IPS-15b (cell line): ENCODE data around the gene COG7.
A peak's percentile ranks its signal among the peaks of the same experiment; 100 is the strongest.

Experiments used
- H3K27me3 ChIP-seq: one replicate; pipeline ENCODE4 v1.6.1; 2013; ENCODE audit warnings: low read length; ENCODE audit not compliant: control insufficient read depth, insufficient read depth
- H3K36me3 ChIP-seq: one replicate; pipeline ENCODE4 v1.6.1; 2013; ENCODE audit warnings: low read length; ENCODE audit not compliant: control insufficient read depth, insufficient read depth
- H3K4me1 ChIP-seq: one replicate; pipeline ENCODE4 v1.6.1; 2013; ENCODE audit warnings: mild to moderate bottlenecking, low read length; ENCODE audit not compliant: control insufficient read depth, insufficient read depth
- H3K4me3 ChIP-seq: one replicate; pipeline ENCODE4 v1.5.1; 2013; ENCODE audit warnings: low read depth, low read length
- H3K9ac ChIP-seq: one replicate; pipeline ENCODE4 v1.6.1; 2013; ENCODE audit warnings: low read depth, mild to moderate bottlenecking, low read length
- H3K9me3 ChIP-seq: one replicate; pipeline ENCODE4 v1.6.1; 2013; ENCODE audit warnings: mild to moderate bottlenecking, low read length; ENCODE audit not compliant: control insufficient read depth, insufficient read depth

The COG7 gene

DNA sequence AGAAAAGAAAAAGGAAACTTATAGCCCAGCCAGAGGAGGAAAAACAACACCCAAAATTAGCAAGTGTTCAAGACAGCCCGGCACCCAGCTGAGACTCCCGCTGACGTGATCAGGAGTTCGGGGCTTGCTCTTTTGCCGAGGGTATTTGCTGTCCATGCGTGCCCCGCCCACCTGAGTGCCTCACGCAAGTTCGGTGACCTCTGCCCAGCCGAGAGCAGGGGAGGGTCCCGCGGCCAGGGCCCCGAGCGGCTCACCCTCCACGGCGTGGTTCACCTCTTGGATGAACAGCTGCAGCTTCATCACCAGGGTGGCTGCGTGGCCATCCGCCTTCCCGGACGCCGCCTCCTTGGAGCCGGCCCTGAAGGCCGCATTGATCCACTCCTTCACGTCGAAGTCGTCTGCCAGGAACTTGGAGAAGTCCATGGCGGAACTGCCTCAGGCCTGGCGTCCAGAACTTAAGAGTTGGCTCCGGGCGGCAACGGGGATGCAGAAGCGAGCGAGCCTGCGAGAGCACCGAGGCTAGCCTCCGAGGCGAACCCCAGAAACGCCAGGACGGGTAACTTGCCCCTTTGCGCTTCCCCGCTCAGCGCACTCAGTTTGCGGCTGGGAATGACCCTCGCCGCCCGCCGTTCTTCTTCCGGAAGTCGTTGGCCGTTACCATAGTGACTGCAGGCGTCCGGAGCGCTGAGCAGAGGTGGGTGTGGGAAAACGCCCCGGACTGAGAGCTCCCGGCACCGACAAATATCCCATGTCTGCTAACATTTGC is at the start of gene COG7:
TSS of gene COG7 (minus strand) at position 618 of the 766 bp plus-strand sequence. CDS start at position 423, 195 bp downstream.
- Histone ChIP-seq H3K9me3 (no peaks in the 10 kb centered on the region), H3K27me3 (no peaks in the 10 kb centered on the region), H3K9ac (peak within 1 kb of the TSS; percentile 96), H3K4me3 (peak within 1 kb of the TSS; percentile 99), H3K36me3 (no peaks in the 10 kb centered on the region), H3K4me1 (no peaks in the 10 kb centered on the region)

DNA sequence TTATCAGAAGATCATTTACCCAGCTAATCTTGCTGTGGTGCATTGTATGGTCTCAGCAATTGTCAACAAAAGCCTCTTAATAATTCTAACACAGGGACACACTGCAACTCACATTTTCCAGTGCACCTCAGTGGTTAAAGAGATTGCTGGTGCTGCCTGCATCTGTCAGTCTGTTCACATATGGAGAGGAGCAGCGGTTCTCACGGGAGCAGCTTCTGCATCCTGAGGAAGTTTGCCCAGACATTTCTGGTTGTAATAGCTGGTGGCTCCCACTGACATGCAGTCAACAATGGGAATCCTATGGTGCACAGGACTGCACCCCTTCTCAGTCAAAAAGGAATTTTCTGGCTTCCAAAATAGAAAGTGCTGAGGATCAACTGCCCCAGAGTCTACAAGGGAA is 49.5 kb upstream of the COG7 start:
- H3K4me3 ChIP-seq, result no peak overlapping the region
- H3K36me3 ChIP-seq, result peaks cover 3% of the 10 kb centered on the region
- H3K9ac ChIP-seq, result no peak overlapping the region
- H3K27me3 ChIP-seq, result no peaks in the 10 kb centered on the region
- no peaks in the 10 kb centered on the region for H3K9me3 ChIP-seq
- H3K4me1 ChIP-seq, result peaks cover 21% of the 10 kb centered on the region

DNA sequence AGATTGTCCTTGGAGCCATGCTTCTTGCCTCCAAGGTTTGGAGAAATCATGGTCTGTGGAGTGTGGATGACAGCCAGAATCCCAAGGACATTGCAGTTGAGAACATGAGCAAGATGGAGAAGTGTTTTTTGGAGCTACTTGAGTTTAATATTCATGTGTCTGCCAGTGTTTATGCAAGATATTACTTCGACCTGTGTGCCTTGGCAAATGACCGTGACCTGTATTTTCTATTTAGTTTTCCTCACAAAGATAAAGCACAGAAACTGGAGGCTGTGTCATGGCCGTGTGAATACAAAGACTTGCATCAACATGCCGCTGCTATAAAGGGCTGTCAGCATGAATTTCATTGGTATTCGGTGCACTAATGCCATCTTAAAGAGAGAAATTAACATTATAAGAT is 48.3 kb upstream of the COG7 start:
- Histone ChIP-seq H3K9me3 (no peaks in the 10 kb centered on the region), H3K9ac (no peak overlapping the region), H3K27me3 (no peaks in the 10 kb centered on the region), H3K4me3 (no peak overlapping the region), H3K4me1 (peaks cover 21% of the 10 kb centered on the region), H3K36me3 (peaks cover 3% of the 10 kb centered on the region)

DNA sequence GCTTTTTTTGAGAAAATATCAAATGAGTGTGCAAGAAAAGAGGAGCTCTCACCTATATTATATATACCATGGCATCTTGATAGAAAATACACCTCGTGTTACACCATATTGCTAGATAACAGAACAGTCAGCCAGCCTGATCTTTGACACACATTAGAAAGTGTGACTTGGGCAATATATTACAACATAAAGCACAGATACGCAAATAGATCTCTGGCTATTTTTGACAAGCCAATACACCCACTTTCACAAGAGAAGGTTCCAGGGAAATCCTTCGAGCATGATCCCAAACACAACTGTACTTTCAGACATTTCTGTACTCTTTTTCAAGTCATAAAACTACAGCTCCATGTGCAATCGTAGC is 47.9 kb upstream of the COG7 start:
- Histone ChIP-seq H3K9me3 (no peaks in the 10 kb centered on the region), H3K9ac (no peak overlapping the region), H3K27me3 (no peaks in the 10 kb centered on the region), H3K4me3 (no peak overlapping the region), H3K36me3 (peaks cover 4% of the 10 kb centered on the region), H3K4me1 (peaks cover 18% of the 10 kb centered on the region)

DNA sequence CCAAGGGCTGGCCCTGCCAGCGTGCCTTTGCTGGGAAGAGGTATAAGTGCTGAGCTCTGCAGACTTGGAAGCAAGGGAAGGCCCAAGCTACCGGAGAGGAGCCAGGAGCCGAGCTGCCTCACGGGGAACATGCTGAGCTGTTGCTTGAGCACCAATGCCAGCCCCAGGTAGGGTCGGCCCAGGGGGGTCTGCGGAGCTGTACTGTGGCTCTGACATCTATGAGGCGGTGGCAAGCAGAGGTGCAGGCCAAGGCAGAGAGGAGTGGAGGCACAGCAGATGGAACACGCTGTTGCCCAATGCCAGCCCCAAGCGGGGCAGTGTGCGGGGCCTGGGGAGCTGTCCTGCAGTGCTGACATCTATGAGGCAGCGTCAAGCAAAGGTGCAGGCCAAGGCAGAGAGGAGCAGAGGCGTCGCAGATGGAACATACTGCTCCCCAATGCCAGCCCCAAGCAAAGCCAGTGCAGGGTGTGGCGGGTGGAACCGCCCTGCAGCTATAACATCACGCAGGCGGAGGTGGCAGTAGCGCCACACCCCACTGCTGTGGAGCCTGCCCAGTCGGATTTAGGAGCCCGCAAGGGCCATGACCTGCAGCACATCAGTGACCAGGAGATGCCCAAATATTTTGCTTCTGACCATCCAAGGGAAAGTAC is 47.3 kb upstream of the COG7 start:
- peaks cover 9% of the 10 kb centered on the region for H3K36me3 ChIP-seq
- H3K9me3 ChIP-seq, result no peaks in the 10 kb centered on the region
- H3K4me3 ChIP-seq, result no peak overlapping the region
- no peaks in the 10 kb centered on the region for H3K27me3 ChIP-seq
- no peak overlapping the region for H3K9ac ChIP-seq
- peaks cover 16% of the 10 kb centered on the region for H3K4me1 ChIP-seq

DNA sequence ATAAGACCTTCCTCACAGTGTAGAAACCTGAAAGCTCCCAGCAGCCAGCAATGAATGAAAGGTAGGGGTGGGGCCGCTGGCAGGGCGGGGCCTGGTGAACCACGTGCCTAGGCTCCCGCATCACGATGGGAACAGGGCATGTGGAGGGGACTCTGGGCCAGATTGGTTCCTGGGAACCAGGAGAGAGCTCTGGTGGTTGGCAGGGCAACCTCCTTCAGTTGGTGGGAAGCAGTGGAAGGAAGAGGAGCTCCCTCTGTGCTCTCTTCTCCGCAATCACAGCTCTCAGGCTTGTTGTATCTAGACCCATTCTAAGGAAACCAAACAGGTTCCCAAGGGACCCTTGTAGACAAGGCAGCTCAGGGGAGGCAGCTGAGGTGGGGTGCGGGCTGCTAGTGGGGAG is 46.8 kb upstream of the COG7 start:
- Histone ChIP-seq H3K4me1 (peaks cover 13% of the 10 kb centered on the region), H3K27me3 (no peaks in the 10 kb centered on the region), H3K9ac (no peak overlapping the region), H3K4me3 (no peak overlapping the region), H3K9me3 (no peaks in the 10 kb centered on the region), H3K36me3 (peaks cover 9% of the 10 kb centered on the region)

DNA sequence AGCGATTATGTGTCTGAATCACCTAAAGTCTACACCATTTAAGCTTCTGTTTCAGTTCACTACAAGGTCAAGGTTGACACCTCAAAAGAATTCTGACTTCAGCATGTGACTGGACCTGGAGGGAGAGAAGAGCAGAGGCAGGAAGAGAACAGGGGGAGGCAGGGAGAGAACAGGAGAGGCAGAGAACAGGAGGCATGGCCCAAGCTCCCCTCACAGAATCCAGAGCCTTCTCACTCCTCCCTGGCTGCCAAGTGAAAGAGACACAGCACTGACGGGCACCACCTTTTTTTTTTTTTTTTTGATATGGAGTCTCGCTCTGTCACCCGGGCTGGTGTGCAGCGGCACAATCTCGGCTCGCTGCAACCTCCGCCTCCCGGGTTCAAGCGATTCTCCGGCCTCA is 45.9 kb upstream of the COG7 start:
- Histone ChIP-seq H3K9ac (no peak overlapping the region), H3K4me3 (no peak overlapping the region), H3K36me3 (peaks cover 17% of the 10 kb centered on the region), H3K4me1 (peaks cover 8% of the 10 kb centered on the region), H3K27me3 (no peaks in the 10 kb centered on the region), H3K9me3 (no peaks in the 10 kb centered on the region)

DNA sequence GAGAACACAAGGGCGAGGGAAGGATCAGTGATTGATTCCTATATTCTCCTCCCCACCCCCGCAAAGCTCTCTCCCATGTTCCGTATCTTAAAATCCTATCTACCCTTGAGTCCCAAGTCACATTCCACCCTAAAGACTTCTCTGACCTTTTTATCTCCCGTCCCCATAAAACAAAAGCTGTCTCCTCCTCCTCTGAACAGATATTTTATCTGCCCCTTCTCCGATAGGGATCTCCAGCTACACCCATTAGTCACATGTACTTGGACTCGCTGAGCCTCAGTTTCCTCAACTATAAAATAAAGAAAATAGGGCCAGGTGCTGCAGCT is 44.5 kb upstream of the COG7 start:
- Histone ChIP-seq H3K4me3 (no peak overlapping the region), H3K9ac (no peak overlapping the region), H3K36me3 (peaks cover 30% of the 10 kb centered on the region), H3K4me1 (peaks cover 6% of the 10 kb centered on the region), H3K27me3 (no peaks in the 10 kb centered on the region), H3K9me3 (no peaks in the 10 kb centered on the region)

DNA sequence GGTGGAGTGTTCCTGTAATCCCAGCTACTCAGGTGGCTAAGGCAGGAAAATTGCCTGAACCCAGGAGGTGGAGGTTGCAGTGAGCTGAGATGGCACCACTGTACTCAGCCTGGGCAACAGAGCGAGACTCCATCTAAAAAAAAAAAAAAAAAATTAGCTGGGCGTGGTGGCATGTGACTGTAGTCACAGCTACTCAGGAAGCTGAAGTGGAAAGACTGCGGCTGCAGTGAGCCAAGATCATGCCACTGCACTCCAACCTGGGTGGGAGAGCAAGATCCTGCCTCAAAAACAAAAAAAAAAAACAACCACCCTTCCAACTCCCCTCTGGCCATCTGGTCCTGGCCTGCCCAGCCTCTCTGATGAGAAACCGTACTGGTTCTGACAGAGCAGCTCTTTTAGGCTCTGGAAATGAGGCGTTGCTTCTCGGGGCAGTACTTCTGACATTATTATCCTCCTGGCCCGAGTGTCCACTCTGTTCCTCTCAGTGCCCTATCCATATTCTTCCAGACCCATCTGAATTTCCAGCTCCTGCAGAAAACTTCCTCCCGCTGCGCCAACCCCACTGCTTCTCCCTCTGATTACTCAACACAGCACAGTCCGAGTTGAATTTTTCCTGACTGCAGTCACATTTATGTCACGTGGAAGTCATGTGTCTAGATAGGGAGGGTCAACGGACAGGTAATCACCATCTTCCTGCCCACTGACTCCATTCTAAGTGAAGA is 44.0 kb upstream of the COG7 start:
- Histone ChIP-seq H3K4me3 (no peak overlapping the region), H3K27me3 (no peaks in the 10 kb centered on the region), H3K9ac (no peak overlapping the region), H3K9me3 (no peaks in the 10 kb centered on the region), H3K36me3 (peaks cover 31% of the 10 kb centered on the region), H3K4me1 (peaks cover 6% of the 10 kb centered on the region)

DNA sequence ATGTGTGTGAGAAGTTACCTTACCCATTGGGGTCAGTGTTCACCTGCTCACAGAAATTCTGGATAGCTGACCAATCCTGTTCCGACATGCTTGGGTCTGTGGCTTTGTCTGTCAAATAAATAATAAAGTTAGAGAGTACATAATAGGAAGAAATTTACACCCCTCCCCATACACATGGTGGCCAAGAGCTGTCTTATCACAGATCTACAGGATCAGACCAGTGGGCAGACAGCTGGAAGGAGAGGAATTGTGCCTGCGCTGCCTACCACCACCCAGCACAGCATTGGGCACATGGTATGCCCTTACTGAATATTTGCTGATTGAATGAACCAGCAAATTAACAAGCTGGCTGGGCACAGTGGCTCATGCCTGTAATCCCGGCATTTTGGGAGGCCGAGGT is 42.7 kb upstream of the COG7 start:
- H3K27me3 ChIP-seq, result no peaks in the 10 kb centered on the region
- peaks cover 38% of the 10 kb centered on the region for H3K36me3 ChIP-seq
- H3K4me3 ChIP-seq, result no peak overlapping the region
- H3K9me3 ChIP-seq, result no peaks in the 10 kb centered on the region
- no peak overlapping the region for H3K9ac ChIP-seq
- H3K4me1 ChIP-seq, result no peaks in the 10 kb centered on the region

DNA sequence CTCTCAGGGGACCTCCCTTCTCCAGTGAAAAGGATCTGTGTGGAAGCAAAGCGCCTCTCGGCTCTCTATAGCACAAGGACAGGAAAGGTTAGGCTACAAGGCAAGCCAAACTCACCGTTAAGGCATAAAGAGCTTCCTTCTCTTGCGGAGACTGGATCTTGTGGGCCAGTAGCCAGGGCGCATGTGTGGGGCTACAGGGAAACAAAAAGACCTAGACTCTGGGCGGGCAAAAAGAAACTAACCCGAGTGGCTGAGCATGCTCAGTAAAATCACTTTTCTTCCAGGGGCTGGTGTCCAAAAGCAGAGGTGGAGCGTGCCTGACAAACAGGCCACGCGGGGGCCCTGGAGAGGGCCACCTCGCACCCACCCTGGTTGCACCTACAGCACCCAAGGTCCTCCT is 41.2 kb upstream of the COG7 start:
- no peaks in the 10 kb centered on the region for H3K27me3 ChIP-seq
- no peaks in the 10 kb centered on the region for H3K4me1 ChIP-seq
- no peak overlapping the region for H3K4me3 ChIP-seq
- peaks cover 44% of the 10 kb centered on the region for H3K36me3 ChIP-seq
- no peak overlapping the region for H3K9ac ChIP-seq
- no peaks in the 10 kb centered on the region for H3K9me3 ChIP-seq
